ENCODE measurements around the gene GPC6.

DNA sequence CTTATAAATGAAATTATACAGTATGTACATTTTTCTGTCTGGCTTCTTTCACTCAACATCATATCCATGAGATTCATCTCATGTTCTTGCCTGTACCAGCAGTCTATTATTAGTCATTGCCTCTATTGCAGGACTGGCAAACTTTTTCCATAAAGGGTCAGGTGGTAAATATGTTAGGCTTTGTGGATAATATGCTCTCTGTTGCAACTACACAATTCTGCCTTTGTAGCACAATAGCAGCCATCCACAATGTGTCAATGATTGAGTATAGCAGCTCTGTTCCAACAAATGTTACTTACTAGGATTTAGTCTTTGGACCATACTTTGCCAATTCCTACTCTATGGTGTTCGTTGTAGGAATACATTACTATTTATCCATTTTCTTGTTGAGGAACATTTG, 948.5 kb downstream of the GPC6 start:
- TF ChIP-seq, protein P1, sequence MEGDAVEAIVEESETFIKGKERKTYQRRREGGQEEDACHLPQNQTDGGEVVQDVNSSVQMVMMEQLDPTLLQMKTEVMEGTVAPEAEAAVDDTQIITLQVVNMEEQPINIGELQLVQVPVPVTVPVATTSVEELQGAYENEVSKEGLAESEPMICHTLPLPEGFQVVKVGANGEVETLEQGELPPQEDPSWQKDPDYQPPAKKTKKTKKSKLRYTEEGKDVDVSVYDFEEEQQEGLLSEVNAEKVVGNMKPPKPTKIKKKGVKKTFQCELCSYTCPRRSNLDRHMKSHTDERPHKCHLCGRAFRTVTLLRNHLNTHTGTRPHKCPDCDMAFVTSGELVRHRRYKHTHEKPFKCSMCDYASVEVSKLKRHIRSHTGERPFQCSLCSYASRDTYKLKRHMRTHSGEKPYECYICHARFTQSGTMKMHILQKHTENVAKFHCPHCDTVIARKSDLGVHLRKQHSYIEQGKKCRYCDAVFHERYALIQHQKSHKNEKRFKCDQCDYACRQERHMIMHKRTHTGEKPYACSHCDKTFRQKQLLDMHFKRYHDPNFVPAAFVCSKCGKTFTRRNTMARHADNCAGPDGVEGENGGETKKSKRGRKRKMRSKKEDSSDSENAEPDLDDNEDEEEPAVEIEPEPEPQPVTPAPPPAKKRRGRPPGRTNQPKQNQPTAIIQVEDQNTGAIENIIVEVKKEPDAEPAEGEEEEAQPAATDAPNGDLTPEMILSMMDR (conservative IDR thresholded peaks at IDR 0.05; ENCODE audit: low read length) = no peak
- TF ChIP-seq EZH2phosphoT487 (IDR thresholded peaks at IDR 0.05; ENCODE audit: borderline replicate concordance, low read depth, low read length) = no peak

Data from OCI-LY7 (cell line).